ENCODE results near the gene UBFD1.
"Not testable (repeated sequence)": the region's sequence is repeated elsewhere in the genome, so short reads cannot be mapped to it uniquely, and the experiment has no call there.

Gene UBFD1

DNA sequence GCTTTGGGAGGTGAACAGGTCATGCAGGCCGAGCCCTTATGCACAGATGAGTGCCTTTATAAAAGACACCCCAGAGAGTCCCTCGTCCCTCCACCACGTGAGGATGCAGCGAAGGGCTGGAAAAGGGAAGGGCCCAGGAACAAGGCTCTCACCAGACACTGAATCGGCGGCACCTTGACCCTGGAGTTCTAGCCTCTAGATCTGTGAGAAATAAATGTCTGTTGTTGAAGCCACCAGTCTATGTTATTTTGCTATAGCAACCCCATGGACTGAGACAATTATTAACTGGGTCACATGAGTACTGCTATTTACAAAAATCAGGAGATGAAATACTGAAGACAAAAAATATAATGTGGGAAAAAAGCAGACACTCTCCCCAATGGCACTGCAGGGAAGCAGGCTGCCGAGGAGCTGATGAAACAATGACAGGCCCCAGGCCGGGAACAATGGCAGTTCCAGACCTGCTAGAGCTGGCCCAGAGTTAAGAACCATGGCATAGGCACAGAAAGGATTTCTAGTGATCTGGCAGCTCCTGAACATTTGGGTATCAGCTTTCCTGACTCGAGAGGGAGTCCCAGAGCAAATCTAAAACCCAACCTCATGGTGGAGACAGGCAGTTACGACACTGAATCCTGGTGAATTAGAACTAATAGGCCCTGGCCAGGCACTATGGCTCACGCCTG is 29.4 kb upstream of the UBFD1 start:
- no peak for DNase-seq (ENCODE audit: low spot score)

DNA sequence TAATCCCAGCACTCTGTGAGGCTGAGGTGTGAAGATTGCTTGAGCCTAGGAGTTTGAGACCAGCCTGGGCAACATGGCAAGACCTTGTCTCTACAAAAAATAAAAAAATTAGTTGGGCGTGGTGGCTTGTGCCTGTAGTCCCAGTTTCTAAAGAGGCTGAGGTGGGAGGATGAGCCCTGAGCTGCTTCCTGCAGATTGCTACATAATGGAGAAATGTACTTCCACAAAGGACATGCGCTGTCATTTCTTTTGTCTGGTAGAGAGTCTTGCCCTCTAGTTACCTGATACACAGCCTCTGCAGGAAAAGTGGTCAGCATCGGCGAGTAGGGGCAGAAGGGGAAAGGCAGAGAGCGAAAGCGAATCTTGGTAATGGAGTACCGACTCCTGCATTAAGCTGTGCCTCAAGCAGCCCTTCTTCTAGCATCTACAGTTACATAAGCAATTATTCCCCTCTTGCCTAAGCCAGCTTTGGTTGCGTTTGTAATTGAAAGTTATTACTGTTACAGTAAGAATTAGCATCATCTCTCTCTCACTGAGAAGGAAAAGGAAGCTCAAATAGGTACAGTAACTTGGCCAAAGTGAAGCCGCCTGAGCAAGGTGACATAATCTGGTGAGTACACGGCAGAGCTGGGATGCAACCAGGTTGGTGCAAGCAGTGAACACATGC is 28.8 kb upstream of the UBFD1 start:
- no peak for DNase-seq (ENCODE audit: low spot score)

DNA sequence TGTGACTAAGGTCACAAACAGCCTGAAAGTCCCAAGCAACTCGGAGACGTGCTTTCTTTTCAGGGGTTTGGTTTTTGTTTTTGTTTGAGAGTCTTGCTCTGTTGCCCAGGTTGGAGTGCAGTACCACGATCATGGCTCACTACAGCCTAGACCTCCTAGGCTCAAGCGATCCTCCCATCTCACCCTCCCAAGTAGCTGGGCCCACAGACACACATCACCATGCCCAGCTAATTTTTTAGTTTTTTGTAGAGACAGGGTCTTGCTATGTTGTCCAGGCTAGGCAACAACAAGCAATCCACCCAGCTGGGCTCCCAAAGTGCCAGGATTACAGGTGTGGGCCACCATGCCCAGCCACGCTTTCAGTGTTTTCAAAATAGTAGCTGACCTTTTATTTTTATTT is 27.5 kb upstream of the UBFD1 start:
- DNase-seq (ENCODE audit: low spot score): no peak

DNA sequence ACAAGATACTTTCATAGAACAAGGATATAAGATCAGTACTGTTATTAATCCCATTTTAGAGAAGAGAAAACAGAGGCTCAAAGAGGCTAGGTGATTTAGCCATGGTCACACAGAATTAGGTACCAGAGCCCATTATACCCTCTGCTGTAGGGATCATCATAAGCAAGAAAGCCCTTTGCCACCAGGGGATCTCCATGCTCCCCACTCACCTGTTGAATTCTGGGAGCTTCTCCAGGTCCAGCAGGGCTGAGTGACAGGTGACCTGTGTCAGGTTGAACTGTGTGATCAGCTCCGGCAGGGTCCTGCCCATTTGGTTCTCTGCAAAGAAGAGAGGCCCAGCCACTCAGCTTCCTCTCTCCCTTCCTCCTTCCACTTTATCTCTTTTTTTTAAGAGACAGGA is 25.1 kb upstream of the UBFD1 start:
- DNase-seq (ENCODE audit: low spot score): no peak

DNA sequence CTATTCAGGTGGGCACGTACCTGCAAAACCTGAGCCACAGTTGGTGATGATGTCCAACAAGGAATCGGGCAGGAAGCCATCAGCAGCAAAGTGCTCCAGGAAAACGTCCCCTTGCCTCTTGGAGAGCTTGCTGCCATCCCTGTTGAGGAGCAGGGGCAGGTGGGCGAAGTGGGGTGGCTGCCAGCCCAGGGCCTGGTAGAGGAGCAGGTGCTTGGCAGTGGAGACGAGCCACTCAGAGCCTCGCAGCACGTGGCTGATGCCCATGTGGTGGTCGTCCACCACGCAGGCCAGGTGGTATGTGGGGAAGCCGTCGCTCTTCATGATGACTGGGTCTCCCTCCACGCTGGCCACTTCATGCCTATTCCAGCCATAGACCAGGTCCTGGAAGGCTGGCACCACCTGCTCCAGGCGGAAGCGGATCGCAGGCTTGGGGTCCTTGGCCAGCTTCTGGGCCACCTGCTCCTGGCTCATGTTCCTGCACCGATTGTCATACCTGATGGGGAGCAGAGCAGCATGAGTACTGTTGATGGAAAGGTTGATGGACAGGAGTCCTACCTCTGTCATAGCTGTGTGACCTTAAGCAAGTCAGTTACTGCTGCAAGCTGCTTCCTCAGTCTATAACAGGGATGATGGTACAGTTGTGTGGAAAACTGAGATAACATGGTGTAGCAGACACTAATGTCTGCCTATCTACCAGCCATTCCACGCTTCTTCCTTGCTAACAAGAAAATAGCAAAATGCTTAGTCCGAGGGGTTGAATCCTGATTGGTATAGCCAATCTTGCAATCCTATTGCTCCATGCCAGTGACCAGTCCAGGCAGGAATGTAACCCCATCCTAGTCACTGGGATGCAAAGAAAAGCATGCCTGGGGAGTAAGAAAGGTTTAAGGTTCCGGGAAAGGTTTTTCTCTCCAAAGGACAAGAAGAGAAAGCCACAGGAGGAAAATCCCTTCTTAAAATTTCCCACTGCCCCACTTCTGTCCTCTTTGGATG is 22.4 kb upstream of the UBFD1 start:
- DNase-seq (ENCODE audit: low spot score): peak; percentile 28

DNA sequence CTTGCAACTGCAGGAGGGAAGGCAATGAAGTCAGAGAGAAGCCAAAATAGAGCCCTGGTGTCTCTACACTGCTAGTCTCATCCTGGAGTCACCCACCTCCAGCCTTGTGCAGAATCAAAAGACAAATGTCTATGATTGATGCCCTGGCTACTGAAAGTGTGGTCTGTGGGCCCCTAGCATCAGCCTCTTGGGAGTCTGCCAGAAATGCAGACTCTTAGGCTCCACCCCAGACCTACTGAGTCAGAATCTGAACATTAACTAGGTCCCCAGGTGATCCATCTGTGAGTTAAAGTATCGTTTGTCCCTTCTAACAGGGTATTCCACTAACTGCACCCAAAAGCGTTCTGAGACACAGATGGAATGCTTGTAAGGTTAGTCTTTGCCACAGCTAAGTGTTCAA is 21.6 kb upstream of the UBFD1 start:
- no peak for DNase-seq (ENCODE audit: low spot score)

DNA sequence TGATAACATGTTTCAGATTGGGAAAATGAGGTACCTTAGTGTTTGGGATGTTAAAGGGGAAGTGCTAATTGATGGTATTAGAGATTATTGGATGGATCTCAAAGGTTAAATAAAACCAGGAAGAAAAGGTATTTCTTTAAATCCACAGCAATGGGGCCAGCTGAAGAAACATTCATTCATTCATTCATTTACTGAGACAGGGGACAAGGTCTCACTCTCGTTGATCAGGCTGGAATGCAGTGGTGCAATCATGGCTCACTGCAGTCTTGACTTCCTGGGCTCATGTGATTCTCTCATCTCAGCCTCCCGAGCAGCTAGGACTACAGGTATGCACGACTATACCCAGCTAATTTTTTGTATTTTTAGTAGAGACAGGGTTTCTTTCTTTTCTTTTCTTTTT is 20.1 kb upstream of the UBFD1 start:
- no peak for DNase-seq (ENCODE audit: low spot score)

DNA sequence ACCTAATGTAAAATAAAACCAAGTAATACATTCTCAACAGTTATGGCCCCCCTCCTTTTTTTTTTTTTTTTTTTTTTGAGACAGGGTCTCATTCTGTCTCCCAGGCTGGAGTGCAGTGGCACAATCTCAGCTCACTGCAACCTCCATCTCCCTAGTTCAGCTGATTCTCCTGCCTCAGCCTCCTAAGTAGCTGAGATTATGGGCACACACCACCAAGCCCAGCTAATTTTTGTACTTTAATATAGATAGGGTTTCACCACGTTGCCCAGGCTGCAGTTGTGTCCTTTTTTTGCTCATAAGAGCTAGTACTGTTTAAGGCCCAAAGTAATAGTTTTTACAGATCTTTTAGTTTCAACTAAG is 18.6 kb upstream of the UBFD1 start:
- DNase-seq (ENCODE audit: low spot score): no peak

DNA sequence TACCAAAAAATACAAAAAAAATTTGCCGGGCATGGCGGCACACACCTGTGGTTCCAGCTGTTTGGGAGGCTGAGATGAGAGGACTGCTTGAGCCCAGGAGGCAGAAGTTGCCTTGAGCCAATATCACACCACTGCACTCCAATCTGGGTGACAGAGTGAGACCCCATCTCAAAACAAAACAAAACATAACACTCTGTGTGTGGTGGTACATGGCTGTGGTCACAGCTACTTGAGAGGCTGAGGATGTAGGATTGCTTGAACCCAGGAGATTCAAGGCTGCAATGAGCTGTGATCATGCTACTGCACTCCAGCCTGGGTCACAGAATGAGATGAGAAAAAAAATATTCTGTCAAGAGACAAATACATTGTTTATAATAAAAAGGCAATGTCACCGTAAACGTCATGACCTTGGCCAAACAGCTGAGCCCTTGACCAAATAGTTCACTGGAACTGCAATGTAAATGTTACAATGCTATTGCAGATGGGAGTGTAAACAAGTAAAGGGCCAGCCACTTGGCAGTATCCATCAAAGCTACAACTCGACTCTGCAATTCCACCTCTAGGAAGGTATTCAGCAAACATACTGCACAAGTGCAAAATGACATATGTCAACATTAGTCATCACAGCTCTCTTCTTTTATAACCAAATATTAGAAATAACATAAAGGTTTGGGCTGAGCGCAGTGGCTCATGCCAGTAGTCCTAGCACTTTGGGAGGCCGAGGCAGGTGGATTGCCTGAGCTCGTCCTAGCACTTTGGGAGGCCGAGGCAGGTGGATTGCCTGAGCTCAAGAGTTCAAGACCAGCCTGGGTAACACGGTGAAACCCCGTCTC is 17.3 kb upstream of the UBFD1 start:
- no peak for DNase-seq (ENCODE audit: low spot score)

DNA sequence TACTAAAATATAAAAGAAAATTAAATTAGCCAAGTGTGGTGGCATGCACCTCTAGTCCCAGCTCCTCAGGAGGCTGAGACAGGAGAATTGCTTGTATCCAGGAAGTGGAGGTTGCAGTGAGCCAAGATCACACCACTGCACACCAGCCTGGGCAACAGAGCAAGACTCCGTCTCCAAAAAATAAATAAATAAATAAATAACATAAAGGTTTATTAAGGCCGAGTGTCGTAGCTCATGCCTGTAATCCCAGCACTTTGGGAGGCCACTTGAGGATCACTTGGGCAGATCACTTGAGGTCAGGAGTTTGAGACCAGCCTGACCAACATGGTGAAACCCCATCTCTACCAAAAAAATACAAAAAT is 16.7 kb upstream of the UBFD1 start:
- not testable (repeated sequence) for DNase-seq (ENCODE audit: low spot score)

DNA sequence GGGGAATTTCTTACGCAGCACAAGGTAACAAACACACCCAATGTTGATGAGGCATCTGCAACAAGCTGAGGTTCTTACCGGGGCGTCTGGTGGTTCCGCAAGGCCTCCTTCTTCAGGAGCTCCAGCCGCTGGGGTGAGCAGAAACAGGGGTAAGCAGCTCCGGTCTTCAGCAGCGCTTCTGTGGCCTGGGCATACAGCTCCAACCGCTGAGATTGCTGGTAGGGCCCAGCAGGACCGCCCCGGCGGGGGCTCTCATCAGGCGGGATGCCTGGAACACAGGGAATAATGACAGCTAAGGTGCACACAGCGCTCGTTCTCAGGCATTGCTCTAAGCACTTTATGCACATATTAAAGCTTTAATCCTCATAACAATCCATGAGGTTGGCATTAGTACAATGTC is 13.1 kb upstream of the UBFD1 start:
- no peak for DNase-seq (ENCODE audit: low spot score)

DNA sequence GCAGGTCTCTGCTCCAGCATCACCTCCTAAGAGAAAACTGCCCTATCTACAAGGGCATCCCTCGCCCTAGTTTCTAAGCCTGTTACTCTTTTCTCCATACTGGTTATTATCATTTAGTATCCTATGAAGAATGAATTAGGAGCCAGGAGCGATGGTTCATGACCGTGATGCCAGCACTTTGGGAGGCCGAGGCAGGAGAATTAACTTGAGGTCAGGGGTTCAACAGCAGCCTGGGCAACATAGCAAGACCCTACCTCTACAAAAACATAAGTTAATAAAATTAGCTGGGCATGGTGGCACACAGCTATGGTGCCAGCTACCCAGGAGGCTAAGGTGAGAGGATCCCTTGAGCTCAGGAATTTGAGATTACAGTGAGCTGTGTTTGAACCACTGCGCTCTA is 7.6 kb upstream of the UBFD1 start:
- DNase-seq (ENCODE audit: low spot score): no peak

DNA sequence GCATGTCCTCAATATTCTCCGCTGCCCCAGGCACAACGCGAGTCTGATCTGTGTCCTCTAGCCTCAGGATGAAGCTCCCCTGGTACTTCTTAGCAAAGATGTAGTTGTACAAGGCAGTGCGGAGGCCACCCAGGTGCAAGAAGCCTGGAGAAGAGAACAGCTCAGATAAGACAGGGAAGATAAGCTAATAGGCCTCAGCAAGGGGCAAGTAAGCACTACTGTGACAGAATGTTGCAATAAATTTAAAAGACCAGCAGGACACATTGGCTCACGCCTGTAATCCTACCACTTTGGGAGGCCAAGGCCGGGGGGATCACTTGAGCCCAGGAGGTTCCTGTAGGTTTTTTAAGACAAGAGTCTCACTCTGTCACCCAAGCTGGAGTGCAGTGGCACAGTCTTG is 5.4 kb upstream of the UBFD1 start:
- no peak for DNase-seq (ENCODE audit: low spot score)

DNA sequence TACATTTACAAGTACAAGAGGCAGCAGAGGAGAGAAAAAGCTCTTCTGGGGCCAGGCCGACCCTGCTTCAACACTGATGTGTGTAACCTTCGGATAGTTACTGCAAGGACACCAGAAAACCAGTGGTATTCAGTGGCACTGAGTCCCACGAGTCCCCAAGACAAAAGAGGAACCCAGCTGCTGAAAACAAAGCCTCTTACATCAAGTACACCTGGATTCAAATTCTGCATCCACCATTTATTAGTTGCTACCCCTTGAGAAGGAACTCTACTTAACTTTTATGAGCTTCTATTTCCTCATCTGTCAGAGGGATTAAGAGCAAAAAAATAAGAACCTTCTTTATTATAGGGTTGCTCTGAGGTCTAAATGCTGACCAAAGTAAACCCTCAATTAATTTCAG is 3.0 kb upstream of the UBFD1 start:
- no peak for DNase-seq (ENCODE audit: low spot score)

DNA sequence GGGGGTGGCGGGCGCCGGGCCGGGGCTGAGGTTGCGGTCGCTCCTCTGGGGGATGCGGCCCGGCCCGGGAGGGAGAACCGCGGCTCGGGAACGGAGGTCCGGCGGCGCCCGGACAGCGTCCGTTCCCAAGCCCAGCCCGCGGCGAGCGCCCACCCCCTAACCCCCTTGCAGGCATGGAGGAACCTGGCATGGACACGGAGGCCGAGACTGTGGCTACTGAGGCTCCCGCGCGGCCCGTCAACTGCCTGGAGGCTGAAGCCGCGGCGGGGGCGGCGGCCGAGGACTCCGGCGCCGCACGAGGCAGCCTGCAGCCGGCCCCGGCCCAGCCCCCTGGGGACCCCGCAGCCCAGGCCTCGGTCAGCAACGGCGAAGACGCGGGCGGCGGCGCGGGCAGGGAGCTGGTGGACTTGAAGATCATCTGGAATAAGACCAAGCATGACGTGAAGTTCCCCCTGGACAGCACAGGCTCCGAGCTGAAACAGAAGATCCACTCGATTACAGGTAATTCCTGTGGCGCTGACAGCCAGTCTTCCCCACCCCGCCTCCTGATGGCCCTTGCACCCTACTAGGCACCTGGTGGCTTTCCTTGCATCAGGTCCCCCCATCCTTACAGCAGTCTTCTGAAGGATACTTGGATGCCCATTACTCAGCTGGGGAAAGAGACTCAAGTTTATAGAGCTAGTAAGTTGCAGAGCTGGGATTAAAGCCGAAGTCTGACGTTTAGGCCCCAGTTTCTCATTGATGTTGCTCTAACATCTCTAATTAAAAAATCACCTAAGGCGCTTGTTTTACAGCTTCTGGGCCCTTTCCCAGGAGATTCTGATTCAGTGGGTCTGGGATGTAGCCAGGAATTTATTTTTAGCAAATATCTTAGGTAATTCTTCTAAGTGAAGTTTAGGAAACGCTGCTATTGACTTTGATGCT is 514 bp downstream of the UBFD1 start:
- DNase-seq (ENCODE audit: low spot score): peak; percentile 7

DNA sequence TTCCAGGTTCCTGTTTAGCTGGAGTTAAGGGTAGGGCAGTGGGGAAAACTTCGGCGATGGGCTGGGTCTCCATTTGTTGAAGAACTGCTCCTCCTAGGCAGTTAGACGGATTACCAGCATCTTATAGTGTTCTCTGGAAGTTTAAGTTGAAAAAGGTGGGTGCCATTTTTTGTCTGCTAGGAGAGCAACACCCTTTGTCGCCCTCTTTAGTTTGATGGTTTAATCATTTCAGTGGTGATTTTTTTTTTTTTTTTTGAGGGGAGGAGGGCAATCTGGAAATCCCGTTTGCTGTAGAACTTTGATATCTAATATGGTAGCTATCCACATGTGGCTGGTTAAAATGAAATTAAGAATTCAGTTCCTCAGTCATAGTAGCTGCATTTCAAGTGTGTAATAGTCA is 4.1 kb downstream of the UBFD1 start:
- no peak for DNase-seq (ENCODE audit: low spot score)

DNA sequence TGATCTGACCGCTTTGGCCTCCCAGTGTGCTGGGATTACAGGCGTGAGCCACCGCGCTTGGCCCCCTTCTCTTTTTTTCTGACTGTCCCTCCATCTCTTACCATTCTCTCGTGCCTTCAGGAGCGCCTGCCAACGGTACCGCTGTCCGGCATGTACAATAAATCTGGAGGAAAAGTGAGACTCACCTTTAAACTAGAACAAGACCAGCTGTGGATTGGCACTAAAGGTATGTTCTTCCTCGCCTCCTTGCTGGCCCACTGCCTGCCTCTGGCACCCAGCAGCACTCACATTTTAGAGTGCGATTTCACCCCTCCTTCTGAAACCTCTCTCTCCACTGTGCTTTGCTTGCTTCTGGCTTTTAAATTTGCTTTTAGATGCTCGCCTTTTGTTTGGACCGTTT is 5.0 kb downstream of the UBFD1 start:
- DNase-seq (ENCODE audit: low spot score): no peak

DNA sequence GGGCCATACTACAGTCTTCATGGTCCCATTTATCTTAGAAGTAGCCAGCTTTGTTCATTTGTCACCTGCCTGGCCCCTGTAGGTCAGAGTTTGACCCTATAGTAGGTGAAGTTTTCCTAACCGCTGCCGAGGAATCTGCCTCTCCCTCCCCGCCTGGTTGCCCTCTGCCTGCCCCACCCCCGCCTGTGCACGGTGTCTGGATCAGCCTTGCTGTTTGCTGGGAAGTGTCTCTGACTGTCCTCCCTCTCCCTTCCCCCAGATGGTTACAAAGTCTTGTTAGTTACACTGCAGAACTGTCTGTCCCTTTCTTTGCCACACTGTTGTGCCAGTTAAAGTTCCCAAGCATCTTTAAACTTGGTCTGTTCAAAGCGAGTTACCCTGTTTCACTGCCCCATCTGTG is 5.7 kb downstream of the UBFD1 start:
- DNase-seq (ENCODE audit: low spot score): no peak

DNA sequence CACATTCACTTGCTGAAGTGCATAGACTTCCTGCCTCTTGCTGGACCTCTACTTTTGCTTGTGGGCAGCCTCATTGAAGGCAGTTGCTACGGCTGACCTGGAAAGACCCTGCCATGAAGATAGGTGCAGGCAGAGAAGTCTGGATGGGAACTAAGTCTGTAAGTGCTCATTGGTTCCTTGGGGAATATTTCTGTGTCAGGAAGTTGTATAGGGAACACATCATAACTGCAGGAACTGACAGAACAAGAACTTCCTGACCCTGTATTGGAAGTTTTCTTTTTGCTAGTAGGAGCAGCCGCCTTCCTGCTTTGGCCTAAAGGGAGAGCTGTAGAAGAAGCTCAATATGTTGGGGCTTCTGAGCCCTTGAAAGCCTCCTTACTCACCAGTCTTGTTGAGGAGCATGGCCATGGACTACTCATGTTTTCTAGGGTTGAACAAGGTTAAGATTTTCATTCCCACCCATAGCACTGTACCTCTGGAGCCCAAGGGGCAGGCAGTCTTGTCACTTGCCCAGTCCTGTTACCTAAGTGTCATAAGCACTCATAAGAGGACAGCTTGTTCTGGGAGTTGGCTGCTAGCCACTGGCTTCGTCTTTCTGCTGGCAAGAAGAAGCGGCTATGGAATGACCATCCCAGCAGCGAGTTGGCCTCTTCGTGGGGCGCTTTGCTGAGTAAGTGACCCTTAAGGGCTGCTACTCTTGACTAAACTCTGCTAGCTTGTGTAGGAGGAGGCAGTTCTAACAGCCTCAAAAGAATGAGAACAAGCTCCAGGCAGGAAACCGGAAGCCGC is 7.2 kb downstream of the UBFD1 start:
- no peak for DNase-seq (ENCODE audit: low spot score)

DNA sequence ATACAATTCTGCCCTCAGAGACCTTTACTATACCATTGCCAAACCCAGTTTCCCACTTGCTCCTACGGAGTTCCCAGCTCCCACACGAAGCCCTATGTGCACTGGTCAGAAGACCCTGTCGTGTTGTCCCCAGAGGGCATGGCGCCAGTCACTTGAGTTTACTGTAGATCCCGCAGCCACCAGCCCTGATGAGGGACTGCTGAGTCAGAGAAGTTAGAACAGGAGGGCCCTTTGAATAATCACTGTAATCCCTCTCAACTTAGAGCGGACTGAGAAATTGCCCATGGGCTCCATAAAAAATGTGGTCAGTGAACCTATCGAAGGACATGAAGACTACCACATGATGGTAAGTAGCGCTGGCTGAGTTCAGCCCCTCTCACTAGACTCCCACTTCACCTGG is 9.2 kb downstream of the UBFD1 start:
- DNase-seq (ENCODE audit: low spot score): no peak

Data from AG08396 (cell line).